DMS53 treated with DMSO at 0.1 percent for 48 hours (cell line): ENCODE results near the gene PTHLH.

ENCODE experiments used
- DNase-seq: peaks from one replicate; lab custom pipeline; 2025; ENCODE audit not compliant: unreplicated experiment; lab: John Stamatoyannopoulos, UW

Gene PTHLH

DNA sequence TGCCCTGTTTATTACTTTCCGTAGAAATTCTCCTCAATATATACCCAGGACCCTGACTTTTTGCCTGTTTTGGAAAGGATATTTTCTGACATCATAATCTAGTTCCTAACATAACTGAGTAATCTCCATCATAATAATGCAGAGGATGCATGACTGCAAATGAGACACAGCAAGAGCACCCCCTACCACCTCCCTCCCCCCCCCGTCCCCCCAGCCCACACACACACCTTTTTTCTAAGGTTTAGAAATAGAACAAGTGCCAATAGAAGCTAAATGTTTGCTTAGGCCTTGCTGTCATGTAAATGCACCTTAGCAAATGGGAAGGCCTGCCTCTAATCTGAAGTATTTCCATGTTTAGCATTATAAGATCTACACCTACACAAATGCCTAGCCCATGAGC lies at the start of gene PTHLH:
Gene PTHLH (minus strand): TSS at position 13 of the 400 bp plus-strand sequence. CDS start 3,239 bp downstream, outside the sequence.
- no peak for DNase-seq

DNA sequence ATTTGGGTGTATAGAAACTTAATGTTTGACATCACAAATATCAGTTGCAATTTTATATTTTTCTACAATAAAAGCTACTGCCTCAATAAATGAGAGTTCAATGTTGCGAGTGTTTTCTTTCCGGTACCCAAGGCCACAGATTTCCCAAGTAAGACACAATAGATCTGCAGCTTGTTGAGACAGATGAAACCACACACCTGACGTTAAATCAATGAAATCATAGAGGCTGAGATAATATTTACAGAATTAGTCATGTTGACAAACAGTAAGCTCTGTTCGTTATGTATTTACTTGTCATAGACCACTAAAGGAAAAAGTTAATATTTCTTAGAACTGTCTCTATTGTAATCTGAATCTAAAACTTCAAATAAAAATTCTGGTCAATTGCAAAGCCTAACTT lies 49.2 kb upstream of the PTHLH start:
- peak; percentile 99 for DNase-seq

- DNase-seq, result no peak
Observed at GRCh38 chr12:28017873-28018255, 45.3 kb upstream of the PTHLH start.

- DNase-seq, result no peak
Observed at GRCh38 chr12:28017126-28017872, 44.8 kb upstream of the PTHLH start.

GRCh38 chr12:28015165-28015564 lies 42.6 kb upstream of the PTHLH start:
- no peak for DNase-seq

- DNase-seq, result peak; percentile 99
Observed at GRCh38 chr12:28014196-28014595, 41.7 kb upstream of the PTHLH start.

DNA sequence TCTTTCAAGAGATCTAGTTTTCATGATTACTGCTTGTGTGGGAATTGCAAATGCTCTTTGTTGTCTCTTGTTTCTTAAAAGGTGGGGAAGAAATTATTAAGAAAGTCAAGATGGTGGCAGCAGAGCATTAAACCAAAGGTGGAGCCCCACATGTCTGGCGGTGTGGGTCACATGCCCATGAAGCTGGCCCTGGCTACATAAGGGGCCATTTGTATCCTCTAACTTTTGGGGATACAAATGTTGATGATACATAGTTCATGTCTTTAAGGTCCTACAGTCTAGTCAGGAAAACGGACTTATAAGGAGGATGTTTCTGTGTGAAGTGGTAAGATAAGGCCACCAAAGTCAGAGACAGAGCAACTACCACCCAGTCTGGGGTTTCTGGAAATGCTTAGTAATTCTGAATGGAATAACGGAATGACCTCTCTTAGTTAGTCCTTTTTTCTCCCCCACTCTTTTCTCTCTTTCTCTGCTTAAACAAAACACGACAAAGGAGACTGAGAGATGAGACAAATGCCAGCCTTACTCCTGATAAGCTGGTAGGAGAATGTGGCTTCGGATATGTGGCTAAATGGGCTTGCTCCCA lies 39.9 kb upstream of the PTHLH start:
- no peak for DNase-seq

DNA sequence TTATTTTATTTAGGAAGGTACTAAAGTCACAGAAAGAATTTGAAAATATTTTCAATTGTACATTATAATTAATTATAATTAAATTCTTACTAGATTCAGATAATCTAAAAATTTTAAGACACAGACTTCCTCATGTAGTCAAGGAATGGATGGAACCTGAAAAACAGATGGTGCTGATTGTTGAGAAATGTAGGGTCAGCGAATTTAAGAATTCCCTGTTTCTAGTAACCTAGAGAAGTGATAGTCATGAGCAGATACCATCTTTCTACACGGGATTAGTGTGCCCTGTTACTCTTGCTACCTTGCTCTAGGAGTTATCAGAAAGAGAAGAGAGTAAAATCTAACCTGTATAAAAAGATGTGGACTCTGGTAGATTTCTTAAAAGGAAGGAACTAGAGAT lies 37.5 kb upstream of the PTHLH start:
- DNase-seq, result no peak

DNA sequence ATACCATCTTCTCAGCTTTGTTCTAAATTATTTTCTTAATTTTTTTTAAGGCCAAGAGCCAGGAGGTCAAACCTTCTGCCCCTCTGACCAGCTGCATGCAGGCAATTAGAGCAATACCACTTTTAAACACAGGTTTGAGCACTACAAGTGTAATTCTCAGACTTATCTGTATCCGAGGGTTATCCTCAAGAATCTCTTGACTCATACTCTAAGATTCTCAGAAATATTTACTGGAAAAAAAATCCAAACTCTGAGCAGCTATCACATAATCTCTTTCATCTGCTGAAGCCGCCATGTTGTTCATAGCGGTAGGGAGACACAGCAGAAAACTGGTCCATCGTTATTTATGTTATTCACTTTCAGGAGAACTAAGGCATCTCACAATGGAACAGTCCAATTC lies 27.4 kb upstream of the PTHLH start:
- no peak for DNase-seq

GRCh38 chr12:27999521-27999920 lies 27.0 kb upstream of the PTHLH start:
- no peak for DNase-seq

- peak; percentile 97 for DNase-seq
Observed at GRCh38 chr12:27998658-27999057, 26.1 kb upstream of the PTHLH start.

DNA sequence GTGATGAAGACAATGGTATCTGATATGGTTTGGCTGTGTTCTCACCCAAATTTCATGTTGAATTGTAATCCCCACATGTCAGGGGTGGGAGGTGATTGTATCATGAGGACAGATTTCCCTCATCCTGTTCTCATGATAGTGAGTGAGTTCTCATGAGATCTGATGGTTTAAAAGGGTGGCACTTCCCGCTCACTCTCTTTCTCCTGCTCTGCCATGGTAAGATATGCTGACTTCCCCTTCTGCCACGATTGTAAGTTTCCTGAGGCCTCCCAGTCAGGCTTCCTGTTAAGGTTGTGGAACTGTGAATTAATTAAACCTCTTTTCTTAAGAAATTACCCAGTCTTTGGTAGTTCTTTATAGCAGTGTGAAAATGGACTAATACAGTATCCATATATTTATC lies 25.6 kb upstream of the PTHLH start:
- no peak for DNase-seq

GRCh38 chr12:27996761-27997160 lies 24.2 kb upstream of the PTHLH start:
- peak; percentile 38 for DNase-seq

DNA sequence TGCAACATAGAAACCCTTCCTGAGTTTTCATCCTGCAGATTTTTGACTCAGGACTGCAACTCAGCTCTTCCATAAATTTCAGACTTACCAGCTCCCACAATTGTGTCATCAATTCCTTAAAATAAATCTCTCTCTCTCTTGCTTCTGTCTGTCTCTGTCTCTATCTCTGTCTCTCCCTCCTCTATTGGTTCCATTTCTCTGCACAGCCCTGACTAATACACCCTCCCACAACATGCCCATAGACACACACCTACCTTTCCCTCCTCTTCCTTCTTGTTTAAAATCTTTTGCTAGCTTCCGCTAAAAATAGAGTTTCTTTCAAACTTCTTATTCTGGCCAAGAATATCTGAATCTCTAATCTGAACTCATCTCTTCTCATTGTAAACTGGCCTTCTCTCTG lies 22.9 kb upstream of the PTHLH start:
- DNase-seq, result no peak

DNA sequence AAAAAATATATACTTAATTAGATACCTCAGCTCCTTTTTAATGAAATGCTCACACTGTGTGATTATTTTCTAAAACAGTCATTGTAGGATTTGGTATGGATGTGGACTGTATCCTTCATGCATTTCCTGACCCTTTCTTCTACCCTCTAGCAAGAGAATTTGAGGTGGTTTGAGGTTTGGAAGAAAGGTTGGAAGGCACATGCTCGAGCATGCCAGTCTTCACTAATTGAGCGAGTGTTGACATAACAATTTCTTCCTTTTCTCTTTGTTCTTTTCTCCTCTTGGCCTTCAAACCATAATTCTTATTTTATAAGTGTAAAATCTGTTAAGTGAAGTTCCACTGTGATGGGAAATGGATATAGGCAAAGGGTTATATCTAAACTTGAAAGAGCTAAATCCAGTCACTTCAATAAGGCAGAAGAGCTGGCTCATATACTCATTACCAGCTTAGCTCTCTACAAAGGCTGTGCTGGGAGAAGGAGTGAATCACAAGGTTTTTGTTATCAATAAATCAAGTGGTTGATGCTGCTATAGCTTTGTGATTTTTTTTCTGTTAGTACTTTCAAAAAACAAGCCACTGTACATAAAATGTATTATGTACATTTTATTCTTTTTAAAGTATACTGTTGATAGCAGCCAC lies 16.2 kb upstream of the PTHLH start:
- DNase-seq, result no peak

DNA sequence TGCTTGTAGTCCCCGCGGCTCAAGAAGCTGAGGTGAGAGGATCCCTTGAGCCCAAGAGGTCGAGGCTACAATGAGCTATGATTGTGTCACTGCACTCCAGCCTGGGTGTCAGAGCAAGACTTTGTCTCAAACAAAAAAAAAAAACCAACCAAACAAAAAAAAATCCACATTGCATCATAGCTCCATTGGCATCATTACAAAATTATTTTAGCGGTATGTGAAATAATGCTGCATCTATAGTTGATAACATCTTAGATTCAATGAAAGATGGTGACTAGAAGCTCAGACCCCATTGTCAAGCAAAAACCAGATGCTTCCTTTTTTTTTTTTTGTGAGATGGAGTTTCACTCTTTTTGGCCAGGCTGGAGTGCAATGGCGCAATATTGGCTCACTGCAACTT lies 14.8 kb upstream of the PTHLH start:
- DNase-seq, result no peak

DNA sequence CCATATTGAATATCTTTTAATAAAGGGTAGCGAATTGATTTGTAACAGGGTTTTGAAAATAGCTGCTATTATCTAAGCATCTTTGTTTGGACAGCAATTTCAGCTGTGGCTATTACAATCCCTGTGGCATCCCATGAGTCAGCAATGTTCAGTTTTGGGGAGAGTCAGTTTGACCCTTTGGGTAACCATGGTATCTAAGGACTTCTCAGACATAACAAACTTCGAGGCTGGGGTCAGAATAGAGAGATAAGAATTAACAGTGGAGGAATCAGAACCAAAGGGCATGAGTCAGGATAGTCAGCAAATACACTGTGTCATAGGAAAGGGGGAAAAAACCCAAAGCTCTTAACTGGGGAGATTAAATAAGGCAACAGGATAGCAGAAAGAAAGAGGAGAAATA lies 11.7 kb upstream of the PTHLH start:
- no peak for DNase-seq

DNA sequence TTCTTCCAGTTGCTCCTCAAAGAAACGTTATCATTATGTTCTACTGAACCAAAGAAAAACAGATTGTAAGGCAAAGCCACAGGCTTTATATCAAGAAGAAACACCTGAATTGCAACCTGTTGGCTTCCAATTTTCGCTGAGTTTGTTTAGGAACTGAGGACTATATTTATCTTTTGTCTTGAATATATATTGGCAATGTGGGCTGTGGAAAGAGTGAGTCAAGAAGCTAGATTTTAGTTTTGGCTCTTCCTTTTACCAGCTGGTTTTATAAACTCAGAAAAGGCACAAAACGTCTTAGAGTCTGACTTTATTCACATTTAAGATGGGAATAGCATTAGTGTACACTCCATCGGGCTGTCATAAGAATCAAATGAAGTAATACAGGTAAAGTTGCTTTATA lies 10.4 kb upstream of the PTHLH start:
- no peak for DNase-seq

- no peak for DNase-seq
Observed at GRCh38 chr12:27982385-27982784, 9.9 kb upstream of the PTHLH start.

GRCh38 chr12:27981874-27982273 lies 9.3 kb upstream of the PTHLH start:
- no peak for DNase-seq

DNA sequence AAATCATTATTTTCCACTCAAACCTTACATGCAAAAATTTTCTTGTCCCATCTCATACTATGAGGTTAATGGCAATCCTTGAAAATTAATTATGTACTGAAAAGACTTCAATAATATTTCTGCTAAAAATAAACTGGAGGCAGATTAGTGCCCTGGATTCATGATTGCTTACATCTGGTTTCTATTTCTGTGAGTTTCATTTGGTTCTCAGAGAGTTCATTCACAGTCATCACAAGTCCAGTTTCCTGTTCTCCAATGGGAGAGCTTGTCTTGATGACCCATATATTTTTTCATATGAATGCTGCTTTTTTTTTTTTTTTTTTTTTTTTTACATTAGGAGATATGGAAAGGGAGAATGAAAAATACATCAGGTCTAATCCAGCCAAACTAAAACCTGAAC lies 6.6 kb upstream of the PTHLH start:
- no peak for DNase-seq
